Prostate gland (tissue), 2 donors: Measurements from ENCODE around the gene CACNA2D1.

Experiments used
- CTCF ChIP-seq, 4 experiments: fragments of 200-600 bp in 2 of 4; fragments of 450-650 bp in 2 of 4; sonication (generic) in 2 of 4; IDR thresholded peaks; 1 replicate in 3 of 4; 2 replicates in 1 of 4; pipeline ENCODE4 v1.5.1; 2016 to 2019; ENCODE audit warnings: antibody characterized with exemption in 4 of 4, mild to moderate bottlenecking in 2 of 4, moderate library complexity in 2 of 4
- POLR2A ChIP-seq: fragments of 450-650 bp; IDR thresholded peaks from one replicate; pipeline ENCODE4 v1.6.1; 2016; ENCODE audit warnings: antibody characterized with exemption, mild to moderate bottlenecking
- POLR2AphosphoS5 ChIP-seq: sonication (generic); formaldehyde crosslinking; IDR thresholded peaks from one replicate; pipeline ENCODE4 v1.6.1; 2017; ENCODE audit warnings: antibody characterized with exemption

DNA sequence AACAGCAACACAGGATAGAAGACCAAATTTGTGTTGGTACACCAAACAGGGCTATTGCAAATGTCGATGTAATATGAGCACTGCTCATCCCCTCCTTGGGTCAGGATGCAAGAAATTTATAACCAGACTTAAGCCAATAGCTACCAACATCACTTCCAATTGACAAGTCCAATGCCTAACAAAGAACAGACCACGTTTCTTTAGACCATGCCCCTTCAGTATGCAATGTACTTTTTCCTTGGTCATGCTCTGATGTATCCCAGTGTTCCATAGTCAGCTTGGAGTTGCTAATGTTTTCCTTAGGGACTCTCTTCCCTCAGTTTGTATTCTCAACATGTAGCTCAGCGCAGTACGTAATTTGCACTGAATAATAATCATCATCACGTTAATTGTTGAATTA is 7.8 kb downstream of the CACNA2D1 start:
- TF ChIP-seq CTCF (IDR thresholded peaks at IDR 0.05) (no peak), POLR2AphosphoS5 (no peak), POLR2A (no peak)
